Midbrain (tissue), 1 donor: ENCODE data around the gene STIMATE.

Experiments
- DNase-seq: peaks from one replicate; lab custom pipeline; 2025; lab: John Stamatoyannopoulos, UW

Gene STIMATE

DNA sequence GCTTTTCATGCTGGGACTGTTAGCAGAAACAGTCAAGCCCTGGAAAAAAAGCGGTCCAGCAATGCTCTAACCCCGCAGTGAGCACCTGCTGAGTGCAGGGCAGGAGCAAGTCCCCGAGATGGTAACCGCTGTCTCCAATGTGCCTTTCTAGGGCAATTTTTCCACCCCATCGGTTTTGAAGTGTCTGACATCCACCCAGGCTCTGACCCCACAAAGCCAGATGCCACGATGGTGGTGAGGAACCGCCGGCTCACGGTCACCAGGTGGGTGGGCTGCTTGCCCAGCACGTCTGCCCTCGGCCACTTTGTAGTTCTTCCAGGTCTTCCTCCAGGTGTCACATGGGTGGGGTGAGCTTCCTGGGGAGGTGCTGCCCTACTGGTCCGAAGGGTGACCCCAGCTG, 106.0 kb downstream of the STIMATE start:
- DNase-seq: no peak

- DNase-seq: no peak
These were observed 106.6 kb downstream of the STIMATE start for GRCh38 chr3:52790741-52791140.

DNA sequence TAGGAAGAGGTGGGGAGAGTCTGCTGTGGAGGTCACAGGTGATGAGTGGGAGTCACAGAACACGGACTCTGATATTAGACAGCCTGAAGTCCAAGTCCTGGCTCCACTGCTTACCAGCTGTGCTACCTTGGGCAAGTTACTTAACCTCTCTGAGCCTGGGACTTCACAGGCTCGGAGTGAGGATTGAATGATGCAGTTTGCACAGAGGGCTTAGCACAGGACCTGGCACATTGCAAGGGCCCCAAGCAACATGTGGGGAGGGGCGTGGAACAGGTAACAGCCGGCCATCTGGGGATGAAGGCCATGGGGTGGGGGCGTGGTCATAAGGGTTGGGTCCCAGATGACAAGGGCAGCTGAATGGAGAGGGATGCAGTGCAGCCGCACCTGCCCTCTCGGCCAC, 107.0 kb downstream of the STIMATE start:
- no peak for DNase-seq

- no peak for DNase-seq
These were observed 107.7 kb downstream of the STIMATE start for GRCh38 chr3:52789746-52790040.

- DNase-seq: no peak
These were observed 108.2 kb downstream of the STIMATE start for GRCh38 chr3:52788890-52789745.

DNA sequence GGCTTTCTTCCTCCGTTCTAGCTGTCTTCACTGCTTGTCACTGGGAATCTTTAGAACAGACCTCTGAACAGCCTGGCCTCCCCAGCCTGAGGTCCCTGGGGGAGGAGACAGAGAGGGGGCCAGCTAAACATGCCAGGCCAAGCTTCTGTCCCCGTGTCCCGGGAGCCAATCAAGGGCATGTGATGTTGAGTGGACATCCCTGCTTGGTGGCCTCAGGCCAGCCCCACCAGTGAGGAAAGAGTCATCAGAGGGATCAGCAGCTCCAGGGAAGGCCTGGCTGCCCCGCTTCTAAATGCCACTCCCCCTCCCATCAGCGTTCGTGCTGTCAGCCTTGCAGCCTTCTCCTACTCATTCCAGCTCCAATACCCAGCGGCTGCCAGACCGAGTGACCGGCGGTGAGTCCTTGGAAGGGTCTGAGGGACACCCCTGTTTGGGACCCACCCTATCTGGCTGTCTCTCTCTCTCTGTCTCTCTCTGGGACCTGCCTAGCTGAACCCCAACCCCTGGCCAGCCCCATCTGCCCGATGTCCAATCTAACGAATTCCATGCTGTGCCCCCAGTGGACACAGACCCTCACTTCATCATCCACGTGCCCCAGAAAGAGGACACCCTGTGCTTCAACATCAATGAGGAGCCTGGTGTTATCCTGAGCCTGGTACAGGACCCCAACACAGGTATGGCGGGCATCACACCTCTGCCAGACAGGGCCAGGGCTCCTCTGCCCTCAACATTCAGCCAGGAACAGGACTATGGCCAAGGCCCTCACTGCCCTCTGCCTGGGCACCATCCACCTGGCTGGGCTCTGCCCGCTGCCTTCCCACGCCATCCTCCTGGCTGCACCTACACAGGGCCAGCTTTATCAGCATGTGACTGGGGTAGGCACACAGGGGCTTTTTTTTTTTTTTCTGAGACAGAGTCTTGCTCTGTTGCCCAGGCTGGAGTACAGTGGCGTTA, 109.4 kb downstream of the STIMATE start:
- no peak for DNase-seq

GRCh38 chr3:52787246-52787645, 110.1 kb downstream of the STIMATE start:
- no peak for DNase-seq
